GM19324 (cell line): Measurements from ENCODE around the gene ABCB11.

Experiments
- ATAC-seq: cut with Tn5 transposase; IDR thresholded peaks from one replicate; pipeline ENCODE4 v1.9.1; 2021; ENCODE audit warnings: mild to moderate bottlenecking, moderate library complexity; ENCODE audit not compliant: unreplicated experiment, low FRiP score

The ABCB11 gene

GRCh38 chr2:169010633-169011460, 20.3 kb downstream of the ABCB11 start:
- ATAC-seq: no peak

- ATAC-seq: no peak
These were observed 21.1 kb downstream of the ABCB11 start for GRCh38 chr2:169009865-169010579.

- no peak for ATAC-seq
These were observed 23.2 kb downstream of the ABCB11 start for GRCh38 chr2:169007941-169008340.

- no peak for ATAC-seq
These were observed 23.8 kb downstream of the ABCB11 start for GRCh38 chr2:169007356-169007755.

- ATAC-seq: no peak
These were observed 24.5 kb downstream of the ABCB11 start for GRCh38 chr2:169006665-169007064.

GRCh38 chr2:169005994-169006393, 25.1 kb downstream of the ABCB11 start:
- no peak for ATAC-seq

GRCh38 chr2:169005080-169005598, 26.0 kb downstream of the ABCB11 start:
- ATAC-seq: no peak

GRCh38 chr2:169002161-169002738, 28.9 kb downstream of the ABCB11 start:
- no peak for ATAC-seq

GRCh38 chr2:169001116-169001815, 29.9 kb downstream of the ABCB11 start:
- ATAC-seq: no peak

- ATAC-seq: no peak
These were observed 31.4 kb downstream of the ABCB11 start for GRCh38 chr2:168999668-169000213.

GRCh38 chr2:168998609-168999211, 32.4 kb downstream of the ABCB11 start:
- ATAC-seq: no peak

GRCh38 chr2:168997794-168998193, 33.3 kb downstream of the ABCB11 start:
- ATAC-seq: no peak

- no peak for ATAC-seq
These were observed 34.0 kb downstream of the ABCB11 start for GRCh38 chr2:168997118-168997521.

- ATAC-seq: no peak
These were observed 35.4 kb downstream of the ABCB11 start for GRCh38 chr2:168995744-168996143.

GRCh38 chr2:168993538-168993937, 37.6 kb downstream of the ABCB11 start:
- ATAC-seq: no peak

- ATAC-seq: no peak
These were observed 38.4 kb downstream of the ABCB11 start for GRCh38 chr2:168992591-168993349.

- ATAC-seq: no peak
These were observed 39.1 kb downstream of the ABCB11 start for GRCh38 chr2:168992026-168992425.

- no peak for ATAC-seq
These were observed 42.4 kb downstream of the ABCB11 start for GRCh38 chr2:168988755-168989154.

GRCh38 chr2:168986398-168986943, 44.7 kb downstream of the ABCB11 start:
- no peak for ATAC-seq
